Myometrial cell (primary cell): ENCODE data around the gene PIGT. TPM values are rescaled to one million over a fixed set of nuclear protein-coding genes. Genes with fewer than 3 reads are reported as not detected.

Experiments
- total RNA-seq: library from RNA; depleted of rRNA; stranded (reverse); fragments of >200 nt; gene quantifications from 2 replicates; pipeline ENCODE4 v1.2.3, GENCODE V29; 2015

The PIGT gene
- total RNA-seq, result 63.6 and 67.5 TPM in 2 replicates

GRCh38 chr20:45415822-45416637 lies at the start of gene PIGT:
Gene PIGT, plus strand, starts transcription at chr20:45416141. Its CDS starts 16 bp downstream, at chr20:45416157.

DNA sequence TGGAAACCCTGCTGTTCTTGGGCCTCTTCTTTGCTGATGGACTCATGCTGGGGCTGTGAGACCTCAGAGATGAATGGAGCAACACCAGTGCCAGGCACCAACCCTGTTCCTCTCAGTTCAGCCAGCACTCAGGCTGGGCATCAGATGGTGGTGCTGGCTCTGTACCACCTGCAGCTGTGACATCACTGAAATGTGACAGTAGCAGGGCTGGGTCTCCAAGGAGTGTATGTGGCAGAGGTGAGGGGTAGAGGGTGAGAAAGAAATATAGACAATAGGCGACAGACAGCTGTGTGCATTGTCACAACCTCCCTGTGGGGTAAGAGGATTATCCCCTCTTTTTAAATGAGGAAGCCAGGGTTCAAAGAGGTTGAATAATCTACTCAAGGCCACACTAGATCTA lies 37.8 kb upstream of the PIGT start, which contains the start of gene TP53TG5:
Gene TP53TG5 (minus strand): TSS at position 135 of the 400 bp plus-strand sequence. CDS start 89 bp downstream, at position 46.

GRCh38 chr20:45407783-45408645 lies 7.9 kb upstream of the PIGT start, which contains the start of gene DBNDD2:
Gene DBNDD2, plus strand, starts transcription at chr20:45408289. Its CDS starts 179 bp downstream, at chr20:45408468.

GRCh38 chr20:45469336-45470261 lies 53.7 kb downstream of the PIGT start, which contains the start of gene WFDC2:
Gene WFDC2, plus strand, starts transcription at chr20:45469753. Its CDS starts 29 bp downstream, at chr20:45469782.

Other genes starting within 250 kb of the PIGT start
- gene PI3, start 241.2 kb upstream of the PIGT start, total RNA-seq, result not detected in 2 replicates
- gene SEMG1, start 209.1 kb upstream of the PIGT start, total RNA-seq, result not detected in 2 replicates
- gene SEMG2, start 194.8 kb upstream of the PIGT start, total RNA-seq, result not detected in 2 replicates
- gene SLPI, start 161.6 kb upstream of the PIGT start, total RNA-seq, result not detected in 2 replicates
- gene RBPJL, start 109.3 kb upstream of the PIGT start, total RNA-seq, result not detected in 2 replicates
- gene MATN4, start 107.8 kb upstream of the PIGT start, total RNA-seq, result not detected in 2 replicates
- 263 and 270 TPM in 2 replicates for gene SDC4, start 67.7 kb upstream of the PIGT start, total RNA-seq
- 43.0 and 95.3 TPM in 2 replicates for gene SYS1, start 53.0 kb upstream of the PIGT start, total RNA-seq
- gene TP53TG5, start 37.8 kb upstream of the PIGT start, total RNA-seq, result 3.2 TPM in 1 of 2 replicates, not detected in the other
- 4.9 and 11.3 TPM in 2 replicates for gene DBNDD2, start 7.9 kb upstream of the PIGT start, total RNA-seq
- gene WFDC2, start 53.6 kb downstream of the PIGT start, total RNA-seq, result not detected in 2 replicates
- gene SPINT3, start 99.5 kb downstream of the PIGT start, total RNA-seq, result not detected in 2 replicates
- gene WFDC6, start 123.3 kb downstream of the PIGT start, total RNA-seq, result not detected in 2 replicates
- gene EPPIN, start 131.3 kb downstream of the PIGT start, total RNA-seq, result not detected in 2 replicates
- gene WFDC8, start 163.1 kb downstream of the PIGT start, total RNA-seq, result not detected in 2 replicates
- not detected in 2 replicates for gene WFDC10A, start 213.6 kb downstream of the PIGT start, total RNA-seq
- not detected in 2 replicates for gene WFDC9, start 215.1 kb downstream of the PIGT start, total RNA-seq